Measurements from ENCODE around the gene ZRANB2.

- TF ChIP-seq CTCF (IDR thresholded peaks at IDR 0.05) (no peak), POLR2AphosphoS5 (IDR thresholded peaks at IDR 0.05; ENCODE audit: insufficient read depth in 1 of 2, low read depth in 1 of 2) (no peak)
These were observed 2.4 kb upstream of the ZRANB2 start for GRCh38 chr1:71083271-71083670.

Measured in vagina (tissue), 2 donors.